ENCODE data around the gene PSMD14.
A peak's percentile ranks its signal among the peaks of the same experiment; 100 is the strongest.
"Not testable (repeated sequence)": the region's sequence is repeated elsewhere in the genome, so short reads cannot be mapped to it uniquely, and the experiment has no call there.

The PSMD14 gene

GRCh38 chr2:161307676-161308075, 549 bp upstream of the PSMD14 start:
- ATAC-seq (replicated peaks; ENCODE audit: extremely low read depth, poor library complexity, severe bottlenecking) (no peak), DNase-seq (ENCODE audit: low spot score in 2 of 2) (no peak)
- Mint-ChIP-seq H3K27ac (ENCODE audit: low read depth) (peak overlapping the region; percentile 94), H3K9me3 (no peaks in the 10 kb centered on the region), H3K36me3 (ENCODE audit: insufficient read depth) (peaks cover 17% of the 10 kb centered on the region), H3K4me1 (peaks cover 42% of the 10 kb centered on the region), H3K27me3 (no peaks in the 10 kb centered on the region), H3K4me3 (peak overlapping the region; percentile 90)

GRCh38 chr2:161312996-161313395, 4.8 kb downstream of the PSMD14 start:
- H3K4me3 Mint-ChIP-seq, result no peak overlapping the region

GRCh38 chr2:161315380-161315779, 7.2 kb downstream of the PSMD14 start:
- H3K9me3 Mint-ChIP-seq, result no peaks in the 10 kb centered on the region
- DNase-seq (ENCODE audit: low spot score in 2 of 2) (no peak), ATAC-seq (replicated peaks; ENCODE audit: extremely low read depth, poor library complexity, severe bottlenecking) (no peak)
- H3K4me1 Mint-ChIP-seq, result peaks cover 32% of the 10 kb centered on the region
- H3K27ac Mint-ChIP-seq (ENCODE audit: low read depth), result no peak overlapping the region
- peaks cover 10% of the 10 kb centered on the region for H3K36me3 Mint-ChIP-seq (ENCODE audit: insufficient read depth)
- no peak overlapping the region for H3K4me3 Mint-ChIP-seq
- H3K27me3 Mint-ChIP-seq, result no peaks in the 10 kb centered on the region

More at GRCh38 chr2:161312996-161313395, 4.8 kb downstream of the PSMD14 start:
- no peaks in the 10 kb centered on the region for H3K27me3 Mint-ChIP-seq
- no peak overlapping the region for H3K27ac Mint-ChIP-seq (ENCODE audit: low read depth)
- peaks cover 49% of the 10 kb centered on the region for H3K4me1 Mint-ChIP-seq
- no peak for DNase-seq (ENCODE audit: low spot score in 2 of 2)
- no peak for ATAC-seq (replicated peaks; ENCODE audit: extremely low read depth, poor library complexity, severe bottlenecking)
- no peaks in the 10 kb centered on the region for H3K9me3 Mint-ChIP-seq
- H3K36me3 Mint-ChIP-seq (ENCODE audit: insufficient read depth), result peaks cover 20% of the 10 kb centered on the region

GRCh38 chr2:161316701-161317100, 8.5 kb downstream of the PSMD14 start:
- Mint-ChIP-seq H3K4me1 (peaks cover 31% of the 10 kb centered on the region), H3K9me3 (no peaks in the 10 kb centered on the region), H3K4me3 (no peak overlapping the region), H3K27ac (ENCODE audit: low read depth) (no peak overlapping the region), H3K36me3 (ENCODE audit: insufficient read depth) (peaks cover 12% of the 10 kb centered on the region), H3K27me3 (no peaks in the 10 kb centered on the region)
- DNase-seq (ENCODE audit: low spot score in 2 of 2), result no peak
- ATAC-seq (replicated peaks; ENCODE audit: extremely low read depth, poor library complexity, severe bottlenecking), result no peak

- no peak for ATAC-seq (replicated peaks; ENCODE audit: extremely low read depth, poor library complexity, severe bottlenecking)
- no peaks in the 10 kb centered on the region for H3K9me3 Mint-ChIP-seq
- H3K27me3 Mint-ChIP-seq, result no peaks in the 10 kb centered on the region
- DNase-seq (ENCODE audit: low spot score in 2 of 2), result no peak
- peaks cover 25% of the 10 kb centered on the region for H3K36me3 Mint-ChIP-seq (ENCODE audit: insufficient read depth)
- no peak overlapping the region for H3K27ac Mint-ChIP-seq (ENCODE audit: low read depth)
- no peak overlapping the region for H3K4me3 Mint-ChIP-seq
- peaks cover 19% of the 10 kb centered on the region for H3K4me1 Mint-ChIP-seq
These were observed 13.9 kb downstream of the PSMD14 start for GRCh38 chr2:161321944-161322648.

- DNase-seq (ENCODE audit: low spot score in 2 of 2), result no peak
- Mint-ChIP-seq H3K4me3 (no peak overlapping the region), H3K36me3 (ENCODE audit: insufficient read depth) (peaks cover 24% of the 10 kb centered on the region), H3K27ac (ENCODE audit: low read depth) (no peak overlapping the region), H3K9me3 (no peaks in the 10 kb centered on the region), H3K27me3 (no peaks in the 10 kb centered on the region), H3K4me1 (peaks cover 13% of the 10 kb centered on the region)
- no peak for ATAC-seq (replicated peaks; ENCODE audit: extremely low read depth, poor library complexity, severe bottlenecking)
These were observed 16.7 kb downstream of the PSMD14 start for GRCh38 chr2:161324876-161325275.

GRCh38 chr2:161327582-161327981, 19.4 kb downstream of the PSMD14 start:
- Mint-ChIP-seq H3K9me3 (no peaks in the 10 kb centered on the region), H3K4me1 (peaks cover 20% of the 10 kb centered on the region), H3K4me3 (no peak overlapping the region), H3K27me3 (no peaks in the 10 kb centered on the region), H3K36me3 (ENCODE audit: insufficient read depth) (peaks cover 18% of the 10 kb centered on the region), H3K27ac (ENCODE audit: low read depth) (no peak overlapping the region)
- no peak for DNase-seq (ENCODE audit: low spot score in 2 of 2)
- ATAC-seq (replicated peaks; ENCODE audit: extremely low read depth, poor library complexity, severe bottlenecking), result no peak

GRCh38 chr2:161332371-161332967, 24.2 kb downstream of the PSMD14 start:
- DNase-seq (ENCODE audit: low spot score in 2 of 2) (no peak), ATAC-seq (replicated peaks; ENCODE audit: extremely low read depth, poor library complexity, severe bottlenecking) (no peak)
- H3K4me1 Mint-ChIP-seq, result peaks cover 6% of the 10 kb centered on the region
- H3K27me3 Mint-ChIP-seq, result no peaks in the 10 kb centered on the region
- no peaks in the 10 kb centered on the region for H3K9me3 Mint-ChIP-seq
- no peaks in the 10 kb centered on the region for H3K36me3 Mint-ChIP-seq (ENCODE audit: insufficient read depth)
- no peak overlapping the region for H3K27ac Mint-ChIP-seq (ENCODE audit: low read depth)
- no peak overlapping the region for H3K4me3 Mint-ChIP-seq

GRCh38 chr2:161335626-161336025, 27.4 kb downstream of the PSMD14 start:
- Mint-ChIP-seq H3K27me3 (no peaks in the 10 kb centered on the region), H3K36me3 (ENCODE audit: insufficient read depth) (no peaks in the 10 kb centered on the region), H3K4me1 (peaks cover 13% of the 10 kb centered on the region), H3K9me3 (no peaks in the 10 kb centered on the region), H3K27ac (ENCODE audit: low read depth) (no peak overlapping the region), H3K4me3 (no peak overlapping the region)
- no peak for ATAC-seq (replicated peaks; ENCODE audit: extremely low read depth, poor library complexity, severe bottlenecking)
- DNase-seq (ENCODE audit: low spot score in 2 of 2), result no peak

- Mint-ChIP-seq H3K27ac (ENCODE audit: low read depth) (no peak overlapping the region), H3K9me3 (no peaks in the 10 kb centered on the region), H3K36me3 (ENCODE audit: insufficient read depth) (no peaks in the 10 kb centered on the region), H3K4me1 (peaks cover 12% of the 10 kb centered on the region), H3K4me3 (no peak overlapping the region), H3K27me3 (no peaks in the 10 kb centered on the region)
- ATAC-seq (replicated peaks; ENCODE audit: extremely low read depth, poor library complexity, severe bottlenecking), result no peak
- DNase-seq (ENCODE audit: low spot score in 2 of 2), result no peak
These were observed 29.0 kb downstream of the PSMD14 start for GRCh38 chr2:161337247-161337646.

- not testable (repeated sequence) for H3K36me3 Mint-ChIP-seq (ENCODE audit: insufficient read depth); H3K4me3 Mint-ChIP-seq; H3K27me3 Mint-ChIP-seq; H3K27ac Mint-ChIP-seq (ENCODE audit: low read depth); ATAC-seq (replicated peaks; ENCODE audit: extremely low read depth, poor library complexity, severe bottlenecking); H3K9me3 Mint-ChIP-seq; DNase-seq (ENCODE audit: low spot score in 2 of 2)
- peaks cover 15% of the 10 kb centered on the region for H3K4me1 Mint-ChIP-seq
These were observed 31.3 kb downstream of the PSMD14 start for GRCh38 chr2:161339532-161339931.

- not testable (repeated sequence) for H3K9me3 Mint-ChIP-seq; H3K4me3 Mint-ChIP-seq; H3K36me3 Mint-ChIP-seq (ENCODE audit: insufficient read depth); ATAC-seq (replicated peaks; ENCODE audit: extremely low read depth, poor library complexity, severe bottlenecking); H3K27ac Mint-ChIP-seq (ENCODE audit: low read depth); DNase-seq (ENCODE audit: low spot score in 2 of 2); H3K27me3 Mint-ChIP-seq
- peaks cover 16% of the 10 kb centered on the region for H3K4me1 Mint-ChIP-seq
These were observed 32.7 kb downstream of the PSMD14 start for GRCh38 chr2:161340930-161341413.

- Mint-ChIP-seq H3K4me1 (peaks cover 29% of the 10 kb centered on the region), H3K9me3 (no peaks in the 10 kb centered on the region), H3K27ac (ENCODE audit: low read depth) (no peak overlapping the region), H3K36me3 (ENCODE audit: insufficient read depth) (no peaks in the 10 kb centered on the region), H3K4me3 (no peak overlapping the region), H3K27me3 (no peaks in the 10 kb centered on the region)
- DNase-seq (ENCODE audit: low spot score in 2 of 2) (no peak), ATAC-seq (replicated peaks; ENCODE audit: extremely low read depth, poor library complexity, severe bottlenecking) (no peak)
These were observed 35.0 kb downstream of the PSMD14 start for GRCh38 chr2:161343235-161343634.

Data from central memory CD8-positive, alpha-beta T cell (primary cell).